GM12873 (cell line): Measurements from ENCODE around the gene ACYP1.

ENCODE experiments used
- TF ChIP-seq, protein P1 (sequence below): IDR thresholded peaks from 2 replicates; pipeline ENCODE4 v1.5.1; 2012; ENCODE audit warnings: low read depth, mild to moderate bottlenecking, moderate library complexity, low read length, control low read depth; ENCODE audit not compliant: insufficient read depth; ENCODE audit errors: missing control alignments

Gene ACYP1

DNA sequence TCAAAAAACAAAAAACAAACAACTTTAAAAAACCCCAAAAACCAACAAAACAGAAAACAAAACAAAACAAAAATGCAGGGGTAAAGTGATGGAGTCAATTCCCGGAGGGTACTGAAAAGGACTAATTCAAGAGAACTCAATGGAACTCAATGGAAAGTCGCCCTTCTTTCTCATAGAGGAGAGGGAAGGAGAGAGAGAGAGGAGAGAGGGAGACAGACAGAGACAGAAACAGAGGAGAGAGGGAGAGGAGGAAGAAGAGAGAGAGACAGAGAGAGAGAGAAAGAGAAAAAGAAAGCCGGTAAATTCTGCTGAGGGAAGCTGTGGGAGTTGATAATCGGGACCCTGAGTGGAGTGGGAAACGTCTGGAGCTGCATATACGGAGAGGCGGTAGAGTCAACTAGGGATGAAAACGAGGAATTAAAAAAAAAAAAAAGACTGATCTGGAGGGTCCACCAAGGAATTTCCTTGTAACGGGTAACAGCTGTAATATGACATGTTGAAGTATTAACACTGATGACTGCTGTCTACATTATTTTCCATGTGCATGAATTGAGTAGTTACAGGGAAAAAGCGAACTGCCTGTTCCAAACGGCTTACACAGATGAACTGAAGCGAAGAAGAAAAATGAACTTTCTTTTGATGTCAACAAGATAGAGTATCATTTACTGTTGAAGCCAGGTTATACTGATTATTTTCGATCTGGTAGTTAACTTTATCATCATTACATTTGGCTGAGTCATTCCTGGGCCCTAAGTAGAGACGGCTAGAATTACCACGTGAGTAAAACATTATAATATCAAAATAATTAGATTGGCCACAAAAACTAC is 4.7 kb upstream of the ACYP1 start:
- TF ChIP-seq, protein P1, sequence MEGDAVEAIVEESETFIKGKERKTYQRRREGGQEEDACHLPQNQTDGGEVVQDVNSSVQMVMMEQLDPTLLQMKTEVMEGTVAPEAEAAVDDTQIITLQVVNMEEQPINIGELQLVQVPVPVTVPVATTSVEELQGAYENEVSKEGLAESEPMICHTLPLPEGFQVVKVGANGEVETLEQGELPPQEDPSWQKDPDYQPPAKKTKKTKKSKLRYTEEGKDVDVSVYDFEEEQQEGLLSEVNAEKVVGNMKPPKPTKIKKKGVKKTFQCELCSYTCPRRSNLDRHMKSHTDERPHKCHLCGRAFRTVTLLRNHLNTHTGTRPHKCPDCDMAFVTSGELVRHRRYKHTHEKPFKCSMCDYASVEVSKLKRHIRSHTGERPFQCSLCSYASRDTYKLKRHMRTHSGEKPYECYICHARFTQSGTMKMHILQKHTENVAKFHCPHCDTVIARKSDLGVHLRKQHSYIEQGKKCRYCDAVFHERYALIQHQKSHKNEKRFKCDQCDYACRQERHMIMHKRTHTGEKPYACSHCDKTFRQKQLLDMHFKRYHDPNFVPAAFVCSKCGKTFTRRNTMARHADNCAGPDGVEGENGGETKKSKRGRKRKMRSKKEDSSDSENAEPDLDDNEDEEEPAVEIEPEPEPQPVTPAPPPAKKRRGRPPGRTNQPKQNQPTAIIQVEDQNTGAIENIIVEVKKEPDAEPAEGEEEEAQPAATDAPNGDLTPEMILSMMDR: no peak

DNA sequence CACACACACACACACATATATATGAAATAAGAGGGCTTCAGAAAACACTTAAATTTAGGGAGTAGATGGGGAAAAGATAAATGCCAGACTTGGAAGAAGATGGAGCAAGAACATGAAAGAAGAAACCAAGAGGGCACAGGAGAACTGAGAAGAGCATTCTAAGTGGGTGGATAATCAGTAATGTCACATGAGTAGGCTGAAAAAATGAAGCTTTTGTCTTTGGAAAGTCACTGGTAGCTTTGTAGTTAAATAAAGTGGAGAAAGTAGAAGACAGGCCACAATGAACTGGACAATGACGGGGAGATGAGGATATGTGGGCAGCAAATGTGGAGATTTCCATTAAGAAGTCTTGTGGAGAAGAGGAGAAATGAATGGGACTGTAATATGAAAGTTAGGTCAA is 3.4 kb upstream of the ACYP1 start:
- TF ChIP-seq, protein P1: no peak

DNA sequence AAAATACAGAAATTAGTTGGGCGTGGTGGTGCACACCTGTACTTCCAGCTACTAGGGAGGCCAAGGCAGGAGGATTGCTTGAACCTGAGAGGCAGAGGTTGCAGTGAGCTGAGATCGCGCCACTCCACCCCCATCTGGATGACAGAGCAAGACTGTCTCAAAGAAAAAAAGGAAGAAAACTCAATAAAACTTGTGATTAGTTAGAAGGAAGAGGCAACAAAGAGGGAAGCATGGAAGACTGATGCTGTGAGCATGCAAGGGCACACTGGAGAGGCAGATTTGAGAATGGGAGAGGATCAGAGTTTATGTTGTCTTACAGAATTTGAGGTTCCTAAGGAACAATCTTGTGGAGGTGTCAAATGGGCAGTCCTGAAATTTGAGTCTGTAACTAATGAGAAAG is 2.9 kb upstream of the ACYP1 start:
- TF ChIP-seq, protein P1: no peak

DNA sequence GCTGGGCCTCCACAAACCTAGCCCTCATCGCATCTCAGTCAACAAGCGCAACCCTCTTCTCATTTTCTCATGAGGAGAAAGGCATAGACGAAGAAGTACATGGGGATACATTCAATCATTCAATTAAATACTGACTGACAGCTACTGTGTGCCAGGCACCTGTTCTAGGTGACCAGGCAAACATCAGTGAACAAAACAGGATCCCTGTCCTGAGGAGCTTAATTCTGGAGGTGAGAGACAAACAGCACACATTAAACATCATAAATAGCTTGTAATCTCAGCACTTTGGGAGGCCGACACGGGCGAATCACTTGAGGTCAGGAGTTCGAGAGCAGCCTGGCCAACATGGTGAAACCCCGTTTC is 362 bp upstream of the ACYP1 start:
- TF ChIP-seq, protein P1: no peak

DNA sequence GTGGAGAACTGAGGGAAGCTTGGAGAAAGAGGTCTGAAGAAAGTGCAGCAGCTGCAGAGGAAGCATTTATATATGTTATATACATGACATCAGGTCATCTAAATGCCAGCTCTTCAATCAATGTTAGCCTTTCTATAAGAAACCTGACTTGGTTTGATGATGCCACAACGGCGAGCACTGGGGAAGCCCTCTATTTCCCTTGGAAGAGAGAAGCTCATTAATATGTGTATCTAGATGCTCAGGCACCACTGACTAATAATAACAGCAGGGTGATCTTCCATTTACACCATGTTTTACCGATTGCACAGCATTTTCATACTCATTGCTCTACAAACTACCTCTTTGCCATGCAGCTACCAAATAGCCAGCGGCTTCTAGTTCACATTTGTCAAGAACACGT is 811 bp downstream of the ACYP1 start:
- TF ChIP-seq, protein P1: no peak

DNA sequence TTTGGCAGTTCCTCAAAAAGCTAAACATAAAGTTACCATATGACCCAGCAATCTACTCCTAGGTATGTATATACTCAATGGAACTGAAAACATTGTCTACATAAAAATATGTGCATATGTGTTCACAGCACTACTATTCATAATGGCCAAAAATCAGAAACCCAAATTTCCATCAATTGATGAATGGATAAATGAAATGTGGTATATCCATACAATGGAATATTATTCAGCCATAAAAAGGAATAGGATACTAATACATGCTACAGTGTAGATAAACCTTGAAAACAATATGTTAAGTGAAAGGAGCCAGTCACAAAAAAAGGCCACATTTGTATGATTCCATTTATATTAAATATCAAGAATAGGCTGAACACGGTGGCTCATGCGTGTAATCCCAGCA is 3.4 kb downstream of the ACYP1 start:
- TF ChIP-seq, protein P1: no peak

DNA sequence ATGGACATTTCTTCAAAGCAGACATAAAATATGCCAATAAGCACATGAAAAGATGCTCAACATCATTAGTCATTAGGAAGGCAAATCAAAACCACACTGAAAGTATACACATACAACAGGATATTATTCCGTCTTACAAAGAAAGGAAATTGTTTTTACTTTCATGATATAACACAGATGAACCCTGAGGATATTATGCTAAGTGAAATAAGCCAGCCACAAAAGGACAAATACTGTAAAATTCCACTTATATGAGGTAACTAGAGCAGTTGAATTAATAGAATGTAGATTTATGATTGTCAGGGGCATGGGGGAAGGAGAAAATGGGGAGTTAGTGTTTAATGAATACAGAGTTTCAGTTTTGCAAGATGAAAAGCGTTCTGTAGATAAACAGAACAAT is 4.2 kb downstream of the ACYP1 start:
- TF ChIP-seq, protein P1: no peak
